ENCODE measurements around the gene PHC2. TPM values are rescaled to one million over a fixed set of nuclear protein-coding genes. Genes with fewer than 3 reads are reported as not detected.

PHC2 gene
- polyA plus RNA-seq (ENCODE audit: insufficient read length in 10 of 10) = 10 to 100 TPM; 63.4 to 73.7 (median 67.6) TPM
- long read RNA-seq, donor 1, transcript PHC2-202 (7 exons, 2,550 nt) = major isoform, 8 of 9 reads
- long read RNA-seq, donor 1, partial matches to known transcripts = 0 of 9 reads
- long read RNA-seq, donor 1, other reads (novel, unspliced or antisense) = 0 of 9 reads
- long read RNA-seq, donor 2, transcript PHC2-202 (7 exons, 2,550 nt) = major isoform, 7 of 13 reads
- long read RNA-seq, donor 2, partial matches to known transcripts = 0 of 13 reads
- long read RNA-seq, donor 2, other reads (novel, unspliced or antisense) = 5 of 13 reads
- long read RNA-seq, donor 3 = 0 reads
- long read RNA-seq, donor 4, partial matches to known transcripts = 0 of 4 reads
- long read RNA-seq, donor 4, other reads (novel, unspliced or antisense) = 0 of 4 reads
- long read RNA-seq, donor 5, transcript PHC2-202 (7 exons, 2,550 nt) = major isoform, 9 of 27 reads
- long read RNA-seq, donor 5, partial matches to known transcripts = 10 of 27 reads
- long read RNA-seq, donor 5, other reads (novel, unspliced or antisense) = 6 of 27 reads
- long read RNA-seq, donor 6, transcript PHC2-202 (7 exons, 2,550 nt) = major isoform, 8 of 9 reads
- long read RNA-seq, donor 6, partial matches to known transcripts = 0 of 9 reads
- long read RNA-seq, donor 6, other reads (novel, unspliced or antisense) = 0 of 9 reads
- long read RNA-seq, donor 7, transcript PHC2-202 (7 exons, 2,550 nt) = major isoform, 6 of 6 reads
- long read RNA-seq, donor 7, partial matches to known transcripts = 0 of 6 reads
- long read RNA-seq, donor 7, other reads (novel, unspliced or antisense) = 0 of 6 reads
- long read RNA-seq, donor 8, transcript PHC2-202 (7 exons, 2,550 nt) = major isoform, 6 of 6 reads
- long read RNA-seq, donor 8, partial matches to known transcripts = 0 of 6 reads
- long read RNA-seq, donor 8, other reads (novel, unspliced or antisense) = 0 of 6 reads
- long read RNA-seq, donor 9 = 0 reads

- DNase-seq = peak; percentile 94 to 97 (median 95)
Measured at GRCh38 chr1:33430692-33431593, at the start of gene PHC2. Gene PHC2 (minus strand): TSS chr1:33431095. CDS start chr1:33375539, 55,556 bp downstream.

DNA sequence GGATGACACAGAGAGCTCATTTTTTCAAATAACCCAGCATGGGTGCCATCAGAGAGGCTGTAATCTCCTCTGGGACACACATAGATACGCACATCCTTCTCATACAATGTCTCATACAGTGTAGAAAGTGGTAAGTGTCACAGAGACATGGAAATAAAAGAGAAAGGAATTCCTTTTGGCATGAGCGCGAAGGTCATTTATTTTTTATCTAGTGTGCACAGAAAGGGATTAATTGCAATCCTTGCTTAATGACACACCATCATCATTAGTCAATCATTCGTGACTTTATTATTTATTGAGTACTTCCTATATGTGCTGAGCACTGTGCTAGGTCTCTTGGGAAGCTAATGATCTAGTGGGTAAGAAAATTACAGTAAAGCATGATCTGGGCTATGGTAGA is 46.6 kb upstream of the PHC2 start:
- DNase-seq = no peak

GRCh38 chr1:33473900-33474299 is 43.0 kb upstream of the PHC2 start:
- DNase-seq = no peak

- DNase-seq = peak; percentile 98 to 99 (median 98)
Measured at GRCh38 chr1:33472269-33472980, 41.5 kb upstream of the PHC2 start, which contains the start of gene ZSCAN20. Gene ZSCAN20 (plus strand): TSS chr1:33472645. CDS start chr1:33479289, 6,644 bp downstream.

DNA sequence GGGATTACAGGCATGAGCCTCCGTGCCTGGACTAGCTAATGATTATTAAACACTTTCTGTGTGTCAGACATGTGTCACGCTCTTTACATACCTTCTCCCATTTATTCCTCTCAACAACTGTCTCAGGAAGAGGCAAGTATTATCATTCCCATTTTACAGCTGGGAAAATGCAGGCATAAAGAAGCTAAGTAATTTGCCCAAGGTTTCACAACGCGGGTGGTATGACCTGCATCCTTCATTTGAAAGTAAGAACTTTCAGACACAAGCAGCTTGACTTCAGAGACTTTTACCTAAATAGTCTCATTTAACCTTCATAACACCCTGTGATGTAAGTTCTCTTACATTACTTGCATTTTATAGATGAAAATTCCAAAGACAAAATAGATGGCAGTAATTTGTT is 40.5 kb upstream of the PHC2 start:
- no peak for DNase-seq

DNA sequence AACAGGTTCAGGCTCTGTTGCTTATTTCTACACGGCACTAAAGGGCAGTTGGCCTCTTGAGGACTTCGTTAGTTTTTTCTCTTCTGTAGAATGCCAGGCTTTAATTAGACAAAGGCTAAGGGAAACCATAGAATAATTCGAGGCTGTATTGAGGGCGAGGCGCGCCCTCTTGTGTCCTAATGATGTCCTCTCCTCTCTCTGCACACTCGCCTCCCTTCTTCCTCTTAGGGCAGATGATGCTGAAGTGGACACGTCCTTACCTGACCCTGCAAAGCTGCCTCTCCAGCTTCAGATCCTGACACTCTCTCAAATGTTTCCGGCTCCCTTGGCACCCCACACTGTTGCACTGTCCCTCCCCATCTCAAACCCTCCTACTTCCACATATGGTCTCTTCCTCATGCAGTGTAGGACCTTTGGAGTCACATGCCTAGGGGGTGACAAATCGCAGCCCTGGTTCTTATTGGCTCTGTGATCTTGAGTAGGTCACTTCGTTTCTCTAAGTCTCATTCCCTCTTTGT is 39.7 kb upstream of the PHC2 start:
- peak; percentile 79 to 92 (median 88) for DNase-seq

- no peak for DNase-seq
Measured at GRCh38 chr1:33469691-33470090, 38.8 kb upstream of the PHC2 start.

GRCh38 chr1:33468967-33469366 is 38.1 kb upstream of the PHC2 start:
- DNase-seq = peak in 2 of 3 donors; percentile 63 to 77

DNA sequence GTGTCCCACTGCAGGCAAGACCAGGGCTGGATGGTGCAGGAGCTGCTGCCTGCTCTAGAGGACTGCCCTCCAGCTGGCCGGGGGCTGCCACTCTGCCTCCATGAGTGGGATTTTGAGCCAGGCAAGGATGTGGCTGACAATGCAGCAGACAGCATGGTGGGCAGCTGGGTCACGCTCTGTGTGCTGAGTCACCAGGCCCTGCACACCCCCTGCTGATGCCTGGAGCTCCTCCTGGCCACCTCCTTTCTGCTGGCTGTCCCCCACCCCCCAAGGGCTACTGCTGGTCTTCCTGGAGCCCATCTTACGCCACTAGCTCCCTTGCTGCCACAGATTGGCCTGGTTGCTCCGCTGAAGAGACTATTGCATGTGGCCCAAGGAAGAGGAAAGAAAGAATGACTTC is 37.6 kb upstream of the PHC2 start:
- no peak for DNase-seq

- no peak for DNase-seq
Measured at GRCh38 chr1:33468011-33468410, 37.1 kb upstream of the PHC2 start.

- DNase-seq = no peak
Measured at GRCh38 chr1:33466159-33466558, 35.3 kb upstream of the PHC2 start.

- no peak for DNase-seq
Measured at GRCh38 chr1:33465316-33465715, 34.4 kb upstream of the PHC2 start.

DNA sequence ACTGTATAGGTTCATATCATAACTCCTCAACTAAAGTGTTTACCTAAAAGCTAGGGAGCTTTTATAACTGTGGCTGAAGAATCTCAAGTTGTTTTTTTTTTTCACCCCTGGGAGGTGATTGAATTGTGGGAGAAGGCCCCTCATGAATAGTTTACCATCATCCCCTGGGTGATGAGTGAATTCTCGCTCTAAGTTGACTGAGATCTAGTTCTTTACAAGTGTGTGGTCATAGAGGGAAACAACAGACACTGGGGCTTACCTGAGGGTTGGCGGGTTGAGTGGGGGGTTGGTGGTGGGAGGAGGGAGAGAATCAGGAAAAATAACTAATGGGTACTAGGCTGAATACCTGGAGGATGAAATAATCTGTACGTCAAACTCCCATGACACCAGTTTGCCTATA is 33.7 kb upstream of the PHC2 start:
- DNase-seq = no peak

- DNase-seq = no peak
Measured at GRCh38 chr1:33462405-33463164, 31.7 kb upstream of the PHC2 start.

DNA sequence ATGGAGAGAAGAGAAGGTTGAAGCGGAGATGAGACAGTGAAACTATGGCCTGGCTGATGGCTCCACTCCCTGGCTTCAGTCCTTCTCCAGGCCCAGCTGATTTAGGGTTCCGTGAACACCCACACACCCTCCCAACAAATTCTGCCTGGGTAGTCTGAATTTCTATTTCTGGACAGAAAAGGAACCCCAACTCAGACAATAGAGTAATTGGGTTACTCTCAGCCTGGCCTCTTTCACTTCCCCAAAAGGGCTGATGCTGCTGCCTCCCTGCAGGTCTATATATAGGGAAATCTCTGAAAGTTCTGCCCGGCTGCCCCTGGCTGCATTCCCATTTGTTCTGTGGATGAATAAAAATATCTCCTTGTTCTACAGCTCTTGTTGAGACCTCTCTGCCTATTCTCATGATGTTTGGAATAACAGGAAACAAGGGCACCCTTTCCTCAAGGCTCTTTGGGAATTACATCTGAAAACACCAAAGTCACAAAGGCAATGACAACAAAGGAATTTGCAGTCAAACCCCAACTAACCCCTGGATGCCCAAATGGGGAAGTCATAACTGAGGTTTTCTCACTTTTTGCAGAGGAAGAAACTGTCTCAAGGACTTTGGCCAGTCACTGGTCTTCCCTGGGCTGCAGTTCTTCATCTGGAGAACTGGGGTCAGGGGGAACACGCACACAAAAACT is 30.2 kb upstream of the PHC2 start:
- DNase-seq = peak in 1 of 3 donors; percentile 50

DNA sequence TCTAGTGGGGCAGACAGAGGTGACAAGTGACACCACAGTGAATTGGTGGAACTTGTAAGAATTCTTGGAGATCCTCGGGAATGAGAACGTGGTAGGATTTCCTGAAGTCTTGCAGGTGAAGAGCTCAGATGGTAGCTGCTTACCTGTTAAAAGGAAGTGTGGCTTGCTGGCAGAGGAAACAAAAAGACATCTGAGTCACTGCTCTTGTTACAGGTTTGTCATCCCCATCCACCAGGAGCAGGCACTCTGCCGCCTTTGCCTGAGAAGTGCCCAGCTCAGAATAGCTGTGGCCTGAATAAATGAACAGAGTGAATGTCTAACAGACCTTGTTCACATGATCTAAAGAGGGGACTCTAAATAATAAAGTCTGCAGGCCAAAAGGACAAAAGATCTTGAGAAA is 29.2 kb upstream of the PHC2 start:
- DNase-seq = no peak

DNA sequence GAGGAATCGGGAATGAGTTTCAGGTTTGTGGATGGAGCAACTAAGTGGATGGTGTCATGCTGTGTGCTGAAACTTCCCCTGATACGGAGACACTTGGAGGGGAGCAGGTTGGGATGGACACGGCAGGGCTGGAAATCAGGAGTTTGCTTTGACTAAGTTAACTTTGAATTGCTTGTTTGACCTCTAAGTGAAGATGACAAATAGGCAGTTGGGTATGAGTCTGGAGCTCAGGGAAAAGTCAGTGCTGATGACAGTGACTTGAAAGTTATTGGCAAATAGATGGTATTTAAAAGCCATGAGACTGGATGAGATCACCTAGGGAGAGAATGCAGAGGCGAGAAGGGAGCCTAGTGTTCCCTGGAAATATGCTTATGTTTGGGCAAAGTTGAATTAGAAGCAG is 28.8 kb upstream of the PHC2 start:
- DNase-seq = no peak

- no peak for DNase-seq
Measured at GRCh38 chr1:33456502-33456886, 25.6 kb upstream of the PHC2 start.

Data from muscle of back (tissue), 13 donors.